Activated CD8-positive, alpha-beta memory T cell treated with anti-CD3 and anti-CD28 coated beads for 36 hours (primary cell): ENCODE data around the gene SLC6A12. TPM values are rescaled to one million over a fixed set of nuclear protein-coding genes. Genes with fewer than 3 reads are reported as not detected.

Source experiments
- CTCF ChIA-PET: fragments of 350-600 bp; sonication (Branson Sonifier 250); formaldehyde crosslinking; loops from one replicate; lab custom pipeline; 2021; ENCODE audit warnings: antibody characterized with exemption; lab: Charles Lee
- POLR2A ChIA-PET: fragments of 350-600 bp; sonication (Branson Sonifier 250); formaldehyde crosslinking; loops from one replicate; lab custom pipeline; 2021; ENCODE audit warnings: antibody characterized with exemption; lab: Charles Lee
- total RNA-seq, 2 experiments: library from RNA; stranded (reverse); gene quantifications; one replicate each; pipeline ENCODE4 v1.2.3, GENCODE V29; 2021

The SLC6A12 gene
- total RNA-seq, 2 experiments from 2014 or later: 0.32 to 0.44 TPM

- ChIA-PET POLR2A (no interaction called here), CTCF (interaction anchor here (0.5 kb wide), 1 partner anchor 797 kb away, joined by 3 read pairs; no protein-coding TSS in a partner anchor)
Observed at GRCh38 chr12:205026-205425, 8.9 kb downstream of the SLC6A12 start.

GRCh38 chr12:204261-204678 lies 9.7 kb downstream of the SLC6A12 start:
- CTCF ChIA-PET: interaction anchor here (1.1 kb wide), 1 partner anchor 16 kb away, joined by 3 read pairs; no protein-coding TSS in a partner anchor

GRCh38 chr12:203462-204260 lies 10.3 kb downstream of the SLC6A12 start:
- ChIA-PET POLR2A (no interaction called here), CTCF (interaction anchor here (1.1 kb wide), 1 partner anchor 16 kb away, joined by 3 read pairs; no protein-coding TSS in a partner anchor)

More at GRCh38 chr12:204261-204678, 9.7 kb downstream of the SLC6A12 start:
- POLR2A ChIA-PET: no interaction called here

- ChIA-PET CTCF (no interaction called here), POLR2A (no interaction called here)
Observed at GRCh38 chr12:203074-203461, 10.9 kb downstream of the SLC6A12 start.

- ChIA-PET POLR2A (no interaction called here), CTCF (no interaction called here)
Observed at GRCh38 chr12:202081-202731, 11.8 kb downstream of the SLC6A12 start.

- CTCF ChIA-PET: no interaction called here
- POLR2A ChIA-PET: no interaction called here
Observed at GRCh38 chr12:201361-201760, 12.6 kb downstream of the SLC6A12 start.

- CTCF ChIA-PET: no interaction called here
- POLR2A ChIA-PET: no interaction called here
Observed at GRCh38 chr12:198705-199104, 15.3 kb downstream of the SLC6A12 start.

- POLR2A ChIA-PET: no interaction called here
- CTCF ChIA-PET: no interaction called here
Observed at GRCh38 chr12:197911-198695, 15.9 kb downstream of the SLC6A12 start.

- CTCF ChIA-PET: no interaction called here
- POLR2A ChIA-PET: no interaction called here
Observed at GRCh38 chr12:197347-197746, 16.6 kb downstream of the SLC6A12 start.

- POLR2A ChIA-PET: no interaction called here
- CTCF ChIA-PET: no interaction called here
Observed at GRCh38 chr12:196436-196835, 17.5 kb downstream of the SLC6A12 start.

GRCh38 chr12:195951-196350 lies 18.0 kb downstream of the SLC6A12 start:
- CTCF ChIA-PET: no interaction called here

GRCh38 chr12:195156-195555 lies 18.8 kb downstream of the SLC6A12 start:
- ChIA-PET POLR2A (no interaction called here), CTCF (no interaction called here)

More at GRCh38 chr12:195951-196350, 18.0 kb downstream of the SLC6A12 start:
- POLR2A ChIA-PET: no interaction called here

GRCh38 chr12:194276-194675 lies 19.7 kb downstream of the SLC6A12 start:
- ChIA-PET POLR2A (no interaction called here), CTCF (no interaction called here)

- CTCF ChIA-PET: no interaction called here
- POLR2A ChIA-PET: no interaction called here
Observed at GRCh38 chr12:193261-193660, 20.7 kb downstream of the SLC6A12 start.

- POLR2A ChIA-PET: no interaction called here
Observed at GRCh38 chr12:191541-191940, 22.4 kb downstream of the SLC6A12 start.

GRCh38 chr12:190881-191280 lies 23.1 kb downstream of the SLC6A12 start:
- ChIA-PET CTCF (interaction anchor here (2.1 kb wide), 1 partner anchor 29 kb away, joined by 5 read pairs; no protein-coding TSS in a partner anchor), POLR2A (no interaction called here)

More at GRCh38 chr12:191541-191940, 22.4 kb downstream of the SLC6A12 start:
- CTCF ChIA-PET: no interaction called here

GRCh38 chr12:189622-189962 lies 24.4 kb downstream of the SLC6A12 start:
- ChIA-PET CTCF (interaction anchor here (2.1 kb wide), 1 partner anchor 30 kb away, joined by 5 read pairs; no protein-coding TSS in a partner anchor), POLR2A (no interaction called here)

- ChIA-PET POLR2A (no interaction called here), CTCF (interaction anchor here (2.1 kb wide), 1 partner anchor 31 kb away, joined by 5 read pairs; no protein-coding TSS in a partner anchor)
Observed at GRCh38 chr12:188910-189621, 24.9 kb downstream of the SLC6A12 start.
